ENCODE results near the gene UBAP1.
"Not testable (repeated sequence)": the region's sequence is repeated elsewhere in the genome, so short reads cannot be mapped to it uniquely, and the experiment has no call there.

The UBAP1 gene

GRCh38 chr9:34179213-34180136, 632 bp downstream of the UBAP1 start:
- peak; percentile 77 for DNase-seq (ENCODE audit: low spot score)

- DNase-seq (ENCODE audit: low spot score) = no peak
These were observed 7.1 kb downstream of the UBAP1 start for GRCh38 chr9:34185778-34186551.

DNA sequence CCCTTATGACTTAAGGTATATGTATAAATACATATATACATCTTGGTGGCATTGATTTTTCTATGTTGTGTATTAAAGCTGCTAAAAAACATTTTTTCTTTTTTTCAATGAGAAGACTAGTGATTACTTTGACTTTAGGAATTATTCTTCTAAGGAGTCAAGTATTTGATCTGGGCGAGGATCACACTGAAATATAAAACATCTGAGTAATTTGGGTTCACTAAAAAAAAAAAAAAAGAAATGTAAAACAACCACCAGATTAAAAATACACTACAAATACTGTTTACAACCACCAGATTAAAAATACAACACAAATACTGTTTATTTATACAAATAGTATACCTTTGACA, 9.0 kb downstream of the UBAP1 start:
- no peak for DNase-seq (ENCODE audit: low spot score)

- DNase-seq (ENCODE audit: low spot score) = peak; percentile 30
These were observed 12.4 kb downstream of the UBAP1 start for GRCh38 chr9:34190996-34191892.

DNA sequence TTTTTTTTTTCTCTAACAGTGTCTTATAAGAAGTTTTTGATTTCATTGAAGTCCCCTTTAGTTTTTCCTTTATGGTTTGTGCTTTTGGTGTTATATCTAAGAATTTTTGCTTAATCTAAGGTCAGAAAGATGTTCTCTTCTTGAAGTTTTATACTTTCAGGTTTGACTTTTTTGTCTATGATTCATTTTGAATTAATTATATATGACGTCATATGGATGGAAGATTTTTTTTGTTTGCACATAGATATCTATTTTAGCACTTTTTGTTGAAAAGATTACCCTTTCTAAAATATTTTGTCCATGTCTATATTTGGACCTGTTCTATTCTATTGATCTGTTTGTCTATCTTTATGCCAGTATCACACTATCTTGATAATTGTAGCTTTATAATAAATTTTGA, 16.3 kb downstream of the UBAP1 start:
- no peak for DNase-seq (ENCODE audit: low spot score)

DNA sequence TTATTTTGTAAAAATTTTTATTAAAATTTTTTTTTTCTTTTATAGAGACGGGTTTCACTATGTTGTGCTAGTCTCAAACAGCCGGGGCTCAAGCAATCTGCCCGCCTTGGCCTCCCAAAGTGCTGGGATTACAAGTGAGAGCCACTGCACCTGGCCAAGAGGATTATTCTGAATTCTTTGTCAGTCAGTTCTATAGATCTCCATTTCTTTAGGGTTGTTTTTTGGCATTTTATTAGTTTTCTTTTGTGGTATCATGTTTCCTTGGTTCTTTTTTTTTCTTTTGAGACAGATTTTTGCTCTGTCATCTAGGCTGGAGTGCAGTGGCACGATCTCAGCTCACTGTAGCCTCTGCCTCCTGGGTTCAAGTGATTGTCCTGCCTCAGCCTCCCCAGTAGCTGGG, 18.4 kb downstream of the UBAP1 start:
- not testable (repeated sequence) for DNase-seq (ENCODE audit: low spot score)

GRCh38 chr9:34197756-34198711, 19.2 kb downstream of the UBAP1 start:
- no peak for DNase-seq (ENCODE audit: low spot score)

DNA sequence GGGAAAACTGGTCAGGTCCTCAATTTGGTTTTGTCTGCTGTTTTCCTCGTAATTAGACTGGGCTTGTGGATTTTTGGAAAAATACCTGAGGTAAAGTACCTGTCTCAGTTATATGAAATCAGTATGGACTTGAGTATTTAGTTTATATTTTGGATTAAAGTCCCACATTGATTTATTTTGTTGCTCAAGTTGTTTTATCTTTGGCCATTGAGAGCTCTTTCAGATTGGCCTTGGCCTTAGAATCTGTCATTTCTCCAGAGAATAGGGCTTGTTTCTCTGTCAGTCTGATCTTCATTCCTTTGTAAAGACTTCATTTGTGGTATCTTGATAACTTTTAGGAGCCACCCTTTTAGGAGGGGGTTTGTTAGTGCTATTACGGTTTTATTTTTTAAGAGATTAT, 21.2 kb downstream of the UBAP1 start:
- DNase-seq (ENCODE audit: low spot score) = no peak

DNA sequence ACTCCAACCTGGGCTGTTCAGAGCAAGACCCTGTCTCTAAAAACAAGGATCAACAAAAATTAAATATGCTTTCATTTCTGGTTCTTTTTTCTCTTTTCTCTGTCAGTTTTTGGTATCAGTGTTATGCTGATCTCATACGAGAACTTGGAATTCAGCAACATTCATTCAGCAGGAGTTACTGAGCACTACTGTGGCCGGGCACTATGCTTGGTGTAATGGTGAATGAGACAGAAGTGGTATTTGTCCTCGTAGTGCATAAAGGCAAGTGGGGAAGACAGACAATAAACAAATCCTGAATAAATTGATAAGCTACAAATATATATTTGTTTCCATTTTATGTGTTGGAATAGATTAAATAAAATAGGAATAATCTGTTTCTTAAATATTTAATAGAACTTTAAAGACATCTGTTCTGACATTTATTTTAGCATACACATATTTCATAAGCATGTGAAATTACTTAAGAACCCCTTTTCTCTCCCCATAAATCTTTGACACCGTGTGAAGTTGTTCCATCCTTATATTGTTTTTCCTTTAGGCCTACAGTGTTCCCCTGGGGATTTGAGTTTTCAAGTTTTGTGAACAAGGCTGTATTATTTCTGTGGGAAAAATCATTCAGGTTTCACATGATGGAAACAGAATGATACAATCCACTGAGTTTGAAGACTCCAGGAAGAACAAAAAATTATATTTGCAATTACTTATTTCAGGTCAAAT, 24.6 kb downstream of the UBAP1 start:
- DNase-seq (ENCODE audit: low spot score) = no peak

GRCh38 chr9:34203992-34204635, 25.3 kb downstream of the UBAP1 start:
- no peak for DNase-seq (ENCODE audit: low spot score)

- DNase-seq (ENCODE audit: low spot score) = no peak
These were observed 26.3 kb downstream of the UBAP1 start for GRCh38 chr9:34205102-34205501.

GRCh38 chr9:34206561-34206960, 27.7 kb downstream of the UBAP1 start:
- DNase-seq (ENCODE audit: low spot score) = no peak

DNA sequence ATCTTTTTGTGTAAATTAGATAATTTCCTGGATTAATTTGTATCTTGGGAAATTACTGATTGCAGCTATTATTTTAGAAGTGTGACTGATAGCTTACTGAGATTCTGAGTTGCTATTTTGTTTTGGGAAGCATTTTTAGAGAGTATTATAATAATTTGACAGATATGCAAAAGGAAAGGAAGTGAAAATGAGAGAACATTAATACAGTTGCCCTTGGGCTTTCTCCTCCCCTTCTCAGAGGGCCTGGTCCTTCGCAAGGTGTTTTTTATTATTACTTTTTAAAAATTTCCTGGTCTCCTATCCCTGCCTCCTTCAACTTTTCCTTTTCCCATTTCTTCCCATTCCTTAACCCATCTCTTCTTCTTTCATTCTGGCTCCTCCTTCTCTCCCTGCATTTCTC, 32.6 kb downstream of the UBAP1 start:
- no peak for DNase-seq (ENCODE audit: low spot score)

DNA sequence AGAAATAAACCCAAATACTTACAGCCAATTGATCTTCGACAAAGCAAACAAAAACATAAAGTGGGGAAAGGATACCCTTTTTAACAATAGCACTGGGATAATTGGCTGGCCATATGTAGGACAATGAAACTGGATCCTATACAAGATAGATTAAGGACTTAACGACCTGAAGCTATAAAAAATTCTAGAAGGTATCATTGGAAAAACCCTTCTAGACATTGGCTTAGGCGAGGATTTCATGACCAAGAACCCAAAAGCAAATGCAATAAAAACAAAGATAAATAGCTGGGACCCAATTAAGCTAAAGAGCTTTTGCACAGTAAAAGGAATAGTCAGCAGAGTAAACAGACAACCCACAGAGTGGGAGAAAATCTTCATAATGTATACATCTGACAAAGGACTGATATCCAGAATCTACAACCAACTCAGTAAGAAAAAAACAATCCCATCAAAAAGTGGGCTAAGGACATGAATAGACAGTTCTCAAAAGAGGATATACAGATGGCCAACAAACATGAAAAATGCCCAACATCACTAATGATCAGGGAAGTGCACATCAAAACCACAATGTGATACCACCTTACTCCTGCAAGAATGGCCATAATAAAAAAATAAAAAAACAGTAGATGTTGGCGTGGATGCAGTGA, 35.6 kb downstream of the UBAP1 start:
- not testable (repeated sequence) for DNase-seq (ENCODE audit: low spot score)

DNA sequence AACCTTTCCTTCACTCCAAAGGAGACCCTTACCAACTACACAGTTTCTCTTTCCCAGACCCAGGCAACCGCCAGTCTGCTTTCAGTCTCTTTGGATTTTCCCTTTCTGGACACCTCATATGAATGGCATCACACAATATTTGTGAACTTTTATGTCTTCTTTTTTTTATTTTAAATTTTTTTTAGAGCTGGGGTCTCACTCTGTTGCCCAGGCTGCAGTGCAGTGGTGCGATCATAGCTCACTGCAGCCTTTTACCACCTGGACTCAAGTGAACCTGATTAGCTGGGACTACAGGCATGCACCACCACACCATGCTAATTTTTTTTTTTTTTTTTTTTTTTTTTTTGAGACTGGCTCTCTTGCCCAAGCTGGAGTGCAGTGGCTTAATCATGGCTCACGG, 37.5 kb downstream of the UBAP1 start:
- DNase-seq (ENCODE audit: low spot score) = no peak

- not testable (repeated sequence) for DNase-seq (ENCODE audit: low spot score)
These were observed 38.2 kb downstream of the UBAP1 start for GRCh38 chr9:34217015-34217414.

GRCh38 chr9:34218446-34218845, 39.6 kb downstream of the UBAP1 start:
- no peak for DNase-seq (ENCODE audit: low spot score)

GRCh38 chr9:34219421-34219820, 40.6 kb downstream of the UBAP1 start:
- no peak for DNase-seq (ENCODE audit: low spot score)

DNA sequence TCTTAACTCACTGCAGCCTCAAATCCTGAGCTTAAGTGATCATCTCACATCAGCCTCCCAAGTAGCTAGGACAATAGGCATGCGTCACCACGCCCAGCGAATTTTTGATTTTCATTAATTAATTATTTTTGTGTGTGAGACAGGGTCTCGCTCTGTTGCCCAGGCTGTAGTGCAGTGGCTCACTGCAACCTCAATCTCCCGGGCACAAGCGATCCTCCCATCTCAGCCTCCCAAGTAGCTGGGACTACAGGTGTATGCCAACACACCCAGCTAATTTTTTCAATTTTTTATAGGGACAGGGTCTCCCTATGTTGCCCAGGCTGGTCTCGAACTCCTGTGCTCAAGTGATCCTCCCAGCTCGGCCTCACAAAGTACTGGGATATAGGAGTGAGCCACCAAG, 41.4 kb downstream of the UBAP1 start:
- no peak for DNase-seq (ENCODE audit: low spot score)

Data from SK-N-DZ (cell line).